Measurements from ENCODE around the gene GRM5. TPM values are rescaled to one million over a fixed set of nuclear protein-coding genes. Genes with fewer than 3 reads are reported as not detected.

GRM5 gene
- total RNA-seq, 1 donor from 2014 or later, result not detected

DNA sequence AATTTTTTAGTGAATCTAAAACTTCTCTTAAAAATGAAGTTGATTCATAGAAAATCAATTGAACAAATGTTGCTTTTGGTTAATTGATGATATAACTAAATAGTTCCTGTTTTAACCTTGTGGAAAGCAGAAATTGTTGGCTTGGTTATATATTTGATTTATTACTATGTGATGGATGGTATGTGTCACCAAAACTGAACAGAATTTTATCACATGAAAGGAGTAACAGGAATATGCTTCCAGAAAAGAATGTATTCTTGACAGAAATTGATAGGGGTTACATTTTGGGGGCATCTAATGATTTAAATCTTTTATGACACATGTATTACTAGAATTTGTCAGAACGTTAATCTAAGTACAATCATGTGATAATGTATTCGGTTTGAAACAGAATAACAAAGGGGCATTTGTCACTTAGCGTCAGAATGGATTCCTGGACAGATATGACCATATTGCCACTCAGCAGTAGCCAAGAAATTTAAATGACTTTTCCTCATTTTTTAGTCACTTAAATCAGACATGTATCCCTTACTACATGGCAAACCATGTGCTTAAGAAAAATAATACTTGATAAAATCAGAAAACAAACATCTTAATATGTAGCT is 295.2 kb downstream of the GRM5 start:
- Histone ChIP-seq H3K9me3 (ENCODE audit: control insufficient read depth in 3 of 3, low read length in 3 of 3) (no peaks in the 10 kb centered on the region), H3K27ac (ENCODE audit: low read depth, low read length) (no peak overlapping the region), H3K4me1 (ENCODE audit: control insufficient read depth in 3 of 3, insufficient read depth in 3 of 3, low read length in 3 of 3) (no peaks in the 10 kb centered on the region), H3K4me3 (ENCODE audit: low read length in 3 of 3) (no peak overlapping the region), H3K27me3 (ENCODE audit: control insufficient read depth in 3 of 3, insufficient read depth in 3 of 3, low read length in 3 of 3) (no peaks in the 10 kb centered on the region), H3K9ac (ENCODE audit: low read depth in 1 of 3, low read length in 3 of 3) (no peak overlapping the region), H3K36me3 (ENCODE audit: control insufficient read depth in 3 of 3, insufficient read depth in 3 of 3, low read length in 3 of 3) (no peaks in the 10 kb centered on the region)

DNA sequence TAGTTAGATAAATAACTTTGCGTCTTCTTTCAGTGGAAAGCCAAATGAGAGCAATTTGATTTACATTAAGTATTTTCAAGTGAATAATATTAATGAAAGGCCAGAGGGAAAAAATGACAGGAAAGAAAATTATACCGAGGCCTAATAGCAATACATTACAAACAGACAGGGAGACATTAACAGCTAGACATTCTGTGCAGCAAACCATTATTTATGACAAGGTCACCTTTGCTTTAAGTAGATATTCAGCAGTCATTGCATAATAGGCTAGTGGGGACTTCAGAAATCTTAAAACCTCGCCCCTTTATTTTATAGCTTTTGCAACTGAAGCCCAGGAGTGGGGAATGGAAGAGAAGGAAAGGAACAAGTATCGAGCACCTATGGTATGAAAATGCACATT is 321.6 kb downstream of the GRM5 start:
- no peak overlapping the region for H3K27ac ChIP-seq (ENCODE audit: low read depth, low read length)
- no peak overlapping the region for H3K9ac ChIP-seq (ENCODE audit: low read depth in 1 of 3, low read length in 3 of 3)
- no peaks in the 10 kb centered on the region for H3K9me3 ChIP-seq (ENCODE audit: control insufficient read depth in 3 of 3, low read length in 3 of 3)
- H3K4me3 ChIP-seq (ENCODE audit: low read length in 3 of 3), result no peak overlapping the region
- no peaks in the 10 kb centered on the region for H3K4me1 ChIP-seq (ENCODE audit: control insufficient read depth in 3 of 3, insufficient read depth in 3 of 3, low read length in 3 of 3)
- no peaks in the 10 kb centered on the region for H3K36me3 ChIP-seq (ENCODE audit: control insufficient read depth in 3 of 3, insufficient read depth in 3 of 3, low read length in 3 of 3)
- no peaks in the 10 kb centered on the region for H3K27me3 ChIP-seq (ENCODE audit: control insufficient read depth in 3 of 3, insufficient read depth in 3 of 3, low read length in 3 of 3)

DNA sequence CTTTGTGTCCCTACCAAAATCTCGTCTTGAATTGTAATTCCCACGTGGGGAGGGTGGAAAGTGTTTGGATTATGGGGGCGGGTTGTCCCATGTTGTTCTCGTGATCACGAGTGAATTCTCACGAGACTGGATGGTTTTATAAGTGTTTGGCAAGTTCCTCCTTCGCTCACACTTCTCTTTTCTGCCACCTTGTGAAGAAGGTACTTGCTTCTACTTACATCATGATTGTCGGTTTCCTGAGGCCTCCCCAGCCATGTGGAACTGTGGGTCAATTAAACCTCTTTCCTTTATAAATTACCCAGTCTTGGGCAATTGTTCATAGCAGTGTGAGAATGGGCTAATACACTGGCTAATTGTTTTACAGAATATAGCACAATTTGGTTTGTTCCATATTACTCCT is 326.3 kb downstream of the GRM5 start:
- H3K9me3 ChIP-seq (ENCODE audit: control insufficient read depth in 3 of 3, low read length in 3 of 3), result no peaks in the 10 kb centered on the region
- no peak overlapping the region for H3K27ac ChIP-seq (ENCODE audit: low read depth, low read length)
- no peaks in the 10 kb centered on the region for H3K4me1 ChIP-seq (ENCODE audit: control insufficient read depth in 3 of 3, insufficient read depth in 3 of 3, low read length in 3 of 3)
- H3K4me3 ChIP-seq (ENCODE audit: low read length in 3 of 3), result no peak overlapping the region
- H3K27me3 ChIP-seq (ENCODE audit: control insufficient read depth in 3 of 3, insufficient read depth in 3 of 3, low read length in 3 of 3), result no peaks in the 10 kb centered on the region
- no peak overlapping the region for H3K9ac ChIP-seq (ENCODE audit: low read depth in 1 of 3, low read length in 3 of 3)
- no peaks in the 10 kb centered on the region for H3K36me3 ChIP-seq (ENCODE audit: control insufficient read depth in 3 of 3, insufficient read depth in 3 of 3, low read length in 3 of 3)

DNA sequence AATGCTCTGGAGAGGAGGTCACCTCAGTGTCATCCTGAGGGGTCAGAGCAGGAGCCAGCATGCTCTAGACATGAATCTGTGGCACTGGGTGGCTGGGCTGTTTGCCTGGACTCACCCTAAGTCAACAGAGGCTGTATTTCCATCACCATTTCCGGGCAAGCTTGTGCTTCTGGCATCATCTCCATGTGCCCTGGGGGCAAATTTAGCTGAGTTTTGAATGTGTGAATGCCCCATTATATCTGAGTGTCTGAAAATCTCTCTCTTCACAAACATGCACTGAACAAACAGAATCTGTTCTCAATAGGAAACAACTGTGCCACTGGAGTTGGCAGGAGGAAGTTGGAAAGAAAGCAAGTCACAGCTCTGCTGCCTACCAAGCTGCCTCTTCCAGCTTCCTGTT is 356.2 kb downstream of the GRM5 start:
- Histone ChIP-seq H3K4me1 (ENCODE audit: control insufficient read depth in 3 of 3, insufficient read depth in 3 of 3, low read length in 3 of 3) (no peaks in the 10 kb centered on the region), H3K4me3 (ENCODE audit: low read length in 3 of 3) (no peak overlapping the region), H3K9ac (ENCODE audit: low read depth in 1 of 3, low read length in 3 of 3) (no peak overlapping the region), H3K27ac (ENCODE audit: low read depth, low read length) (no peak overlapping the region), H3K36me3 (ENCODE audit: control insufficient read depth in 3 of 3, insufficient read depth in 3 of 3, low read length in 3 of 3) (no peaks in the 10 kb centered on the region), H3K9me3 (ENCODE audit: control insufficient read depth in 3 of 3, low read length in 3 of 3) (no peaks in the 10 kb centered on the region), H3K27me3 (ENCODE audit: control insufficient read depth in 3 of 3, insufficient read depth in 3 of 3, low read length in 3 of 3) (no peaks in the 10 kb centered on the region)

DNA sequence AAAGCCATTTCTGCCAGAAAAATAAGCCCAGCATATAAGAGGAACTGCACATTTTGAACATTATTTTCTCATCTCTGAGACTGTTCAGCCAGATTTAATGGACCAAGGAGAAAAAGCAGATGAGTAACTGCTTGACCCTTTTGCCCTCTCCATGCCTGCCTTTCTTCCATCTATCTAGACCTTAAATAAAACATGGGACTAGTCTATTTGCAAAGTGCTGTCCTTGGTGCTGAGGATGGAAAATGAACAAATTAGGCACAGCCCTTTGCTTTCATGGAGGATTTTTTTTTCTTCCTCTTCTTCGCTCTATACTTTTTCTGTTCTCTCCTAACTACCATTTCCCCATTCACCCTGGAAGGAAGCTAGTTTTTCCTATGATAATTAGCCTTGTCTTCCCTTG is 361.3 kb downstream of the GRM5 start:
- Histone ChIP-seq H3K9ac (ENCODE audit: low read depth in 1 of 3, low read length in 3 of 3) (no peak overlapping the region), H3K4me3 (ENCODE audit: low read length in 3 of 3) (no peak overlapping the region), H3K27me3 (ENCODE audit: control insufficient read depth in 3 of 3, insufficient read depth in 3 of 3, low read length in 3 of 3) (no peaks in the 10 kb centered on the region), H3K9me3 (ENCODE audit: control insufficient read depth in 3 of 3, low read length in 3 of 3) (no peaks in the 10 kb centered on the region), H3K4me1 (ENCODE audit: control insufficient read depth in 3 of 3, insufficient read depth in 3 of 3, low read length in 3 of 3) (no peaks in the 10 kb centered on the region), H3K36me3 (ENCODE audit: control insufficient read depth in 3 of 3, insufficient read depth in 3 of 3, low read length in 3 of 3) (no peaks in the 10 kb centered on the region), H3K27ac (ENCODE audit: low read depth, low read length) (no peak overlapping the region)

DNA sequence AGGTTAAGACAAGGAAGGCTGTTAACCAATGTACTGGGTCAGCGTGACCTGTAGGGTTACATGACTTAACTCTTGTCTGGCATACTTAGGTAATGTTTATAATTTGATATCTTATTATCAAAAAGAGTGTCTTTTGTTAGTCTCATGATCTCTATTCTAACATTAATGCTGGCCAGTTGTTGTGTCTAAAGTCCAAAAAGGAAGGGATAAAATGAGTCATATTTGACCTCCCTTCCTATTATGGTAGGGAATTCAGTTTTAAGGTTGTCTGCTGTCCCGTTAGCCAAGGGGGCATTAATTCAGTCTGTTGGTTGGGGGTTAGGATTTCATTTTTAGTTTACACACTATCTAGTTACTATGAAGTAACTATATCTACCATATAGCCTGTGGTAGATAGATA is 364.0 kb downstream of the GRM5 start:
- Histone ChIP-seq H3K9ac (ENCODE audit: low read depth in 1 of 3, low read length in 3 of 3) (no peak overlapping the region), H3K9me3 (ENCODE audit: control insufficient read depth in 3 of 3, low read length in 3 of 3) (no peaks in the 10 kb centered on the region), H3K27me3 (ENCODE audit: control insufficient read depth in 3 of 3, insufficient read depth in 3 of 3, low read length in 3 of 3) (no peaks in the 10 kb centered on the region), H3K4me3 (ENCODE audit: low read length in 3 of 3) (no peak overlapping the region), H3K4me1 (ENCODE audit: control insufficient read depth in 3 of 3, insufficient read depth in 3 of 3, low read length in 3 of 3) (no peaks in the 10 kb centered on the region), H3K36me3 (ENCODE audit: control insufficient read depth in 3 of 3, insufficient read depth in 3 of 3, low read length in 3 of 3) (no peaks in the 10 kb centered on the region), H3K27ac (ENCODE audit: low read depth, low read length) (no peak overlapping the region)

DNA sequence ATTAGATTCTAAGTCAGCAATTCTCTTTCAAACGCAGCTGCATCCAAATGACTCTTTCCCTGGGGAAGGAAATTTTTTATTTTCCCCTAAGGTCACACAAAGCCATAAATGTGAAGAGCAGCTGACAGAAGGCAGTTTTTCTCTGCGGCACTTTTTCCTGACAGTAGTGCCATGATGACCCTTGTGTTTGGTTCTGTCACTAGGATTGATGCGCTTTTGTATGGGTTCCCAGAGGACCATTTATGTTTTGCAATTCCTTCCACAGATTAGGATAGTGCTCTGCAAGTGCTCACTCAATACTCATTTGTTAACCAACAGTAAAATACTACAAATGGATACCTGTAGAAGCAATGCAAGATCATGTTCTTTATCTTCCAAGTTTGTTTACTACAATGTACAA is 368.6 kb downstream of the GRM5 start:
- Histone ChIP-seq H3K27ac (ENCODE audit: low read depth, low read length) (no peak overlapping the region), H3K9ac (ENCODE audit: low read depth in 1 of 3, low read length in 3 of 3) (no peak overlapping the region), H3K4me1 (ENCODE audit: control insufficient read depth in 3 of 3, insufficient read depth in 3 of 3, low read length in 3 of 3) (no peaks in the 10 kb centered on the region), H3K27me3 (ENCODE audit: control insufficient read depth in 3 of 3, insufficient read depth in 3 of 3, low read length in 3 of 3) (no peaks in the 10 kb centered on the region), H3K9me3 (ENCODE audit: control insufficient read depth in 3 of 3, low read length in 3 of 3) (no peaks in the 10 kb centered on the region), H3K4me3 (ENCODE audit: low read length in 3 of 3) (no peak overlapping the region), H3K36me3 (ENCODE audit: control insufficient read depth in 3 of 3, insufficient read depth in 3 of 3, low read length in 3 of 3) (no peaks in the 10 kb centered on the region)

DNA sequence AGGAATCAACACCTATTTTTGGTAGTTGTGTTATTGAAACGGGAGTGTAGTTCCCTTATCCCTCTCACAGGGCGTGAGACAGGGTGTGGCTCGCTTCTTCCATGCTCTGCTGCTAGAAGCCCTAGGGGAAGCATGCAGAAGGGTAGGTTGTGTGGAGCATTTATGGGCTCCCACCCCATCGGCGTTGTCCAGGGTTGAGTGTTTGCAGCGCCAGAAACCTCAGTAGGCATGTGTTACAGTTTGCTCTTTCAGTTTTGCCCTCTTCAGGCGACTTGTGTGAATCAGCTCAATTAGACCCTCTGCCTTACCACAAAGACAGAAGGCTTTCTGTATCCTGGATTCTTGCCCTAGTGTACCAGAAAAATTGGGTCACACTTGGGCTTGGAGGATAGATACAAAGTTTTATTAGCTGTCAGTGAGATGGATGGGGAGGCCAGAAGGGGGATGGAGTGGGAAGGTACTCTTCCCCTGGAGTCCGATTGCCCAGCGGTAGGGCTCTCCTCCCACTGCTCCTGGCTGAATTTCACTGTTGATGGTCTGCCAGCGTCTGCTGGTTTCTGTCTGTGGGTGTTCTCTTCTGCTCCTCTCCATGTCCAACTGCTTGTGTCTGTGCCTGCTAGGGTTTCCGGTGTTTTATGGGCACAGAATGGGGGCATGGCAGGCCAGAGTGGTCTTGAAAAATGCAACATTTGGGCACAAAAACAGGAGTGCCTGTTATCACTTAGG is 369.9 kb downstream of the GRM5 start:
- no peaks in the 10 kb centered on the region for H3K4me1 ChIP-seq (ENCODE audit: control insufficient read depth in 3 of 3, insufficient read depth in 3 of 3, low read length in 3 of 3)
- H3K4me3 ChIP-seq (ENCODE audit: low read length in 3 of 3), result no peak overlapping the region
- no peak overlapping the region for H3K27ac ChIP-seq (ENCODE audit: low read depth, low read length)
- H3K27me3 ChIP-seq (ENCODE audit: control insufficient read depth in 3 of 3, insufficient read depth in 3 of 3, low read length in 3 of 3), result no peaks in the 10 kb centered on the region
- no peaks in the 10 kb centered on the region for H3K9me3 ChIP-seq (ENCODE audit: control insufficient read depth in 3 of 3, low read length in 3 of 3)
- no peak overlapping the region for H3K9ac ChIP-seq (ENCODE audit: low read depth in 1 of 3, low read length in 3 of 3)
- no peaks in the 10 kb centered on the region for H3K36me3 ChIP-seq (ENCODE audit: control insufficient read depth in 3 of 3, insufficient read depth in 3 of 3, low read length in 3 of 3)

DNA sequence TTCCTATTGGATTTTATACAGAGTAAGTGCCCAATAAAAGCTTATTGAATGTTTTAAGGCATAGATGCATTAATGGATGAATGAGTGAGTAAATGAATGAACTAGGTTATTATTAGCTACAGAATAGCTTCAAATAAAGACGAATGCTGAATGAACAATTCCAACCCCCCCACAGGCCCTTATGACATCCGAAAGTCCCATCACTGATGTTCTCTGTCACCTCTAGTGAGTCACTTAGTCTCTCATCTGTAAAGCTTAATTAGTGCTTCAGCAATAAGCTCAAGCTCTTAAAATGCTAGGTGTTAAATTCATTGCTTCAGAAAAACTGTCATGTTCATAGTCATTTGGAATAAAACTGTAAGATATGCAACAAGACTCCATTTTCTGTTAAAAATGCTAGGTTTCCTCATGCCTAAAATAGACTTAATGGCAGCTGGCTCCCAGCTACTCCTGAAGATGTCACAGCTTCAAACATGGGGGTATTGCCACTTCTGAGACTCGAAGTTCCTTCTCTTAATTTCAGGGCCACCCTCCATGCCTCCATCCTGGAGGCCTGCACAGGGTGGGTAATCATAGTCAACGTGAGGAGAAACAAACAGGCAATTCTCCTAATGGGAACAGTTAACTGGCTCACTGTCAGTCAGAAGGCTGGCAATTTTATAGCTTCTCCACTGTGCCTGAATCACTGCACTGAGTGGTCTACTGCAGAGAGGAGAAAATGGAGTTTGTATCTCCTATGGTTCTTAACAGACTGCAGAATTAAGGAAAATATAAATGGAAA is 373.3 kb downstream of the GRM5 start:
- Histone ChIP-seq H3K27me3 (ENCODE audit: control insufficient read depth in 3 of 3, insufficient read depth in 3 of 3, low read length in 3 of 3) (no peaks in the 10 kb centered on the region), H3K36me3 (ENCODE audit: control insufficient read depth in 3 of 3, insufficient read depth in 3 of 3, low read length in 3 of 3) (no peaks in the 10 kb centered on the region), H3K9me3 (ENCODE audit: control insufficient read depth in 3 of 3, low read length in 3 of 3) (no peaks in the 10 kb centered on the region), H3K27ac (ENCODE audit: low read depth, low read length) (no peak overlapping the region), H3K9ac (ENCODE audit: low read depth in 1 of 3, low read length in 3 of 3) (no peak overlapping the region), H3K4me1 (ENCODE audit: control insufficient read depth in 3 of 3, insufficient read depth in 3 of 3, low read length in 3 of 3) (no peaks in the 10 kb centered on the region), H3K4me3 (ENCODE audit: low read length in 3 of 3) (no peak overlapping the region)

DNA sequence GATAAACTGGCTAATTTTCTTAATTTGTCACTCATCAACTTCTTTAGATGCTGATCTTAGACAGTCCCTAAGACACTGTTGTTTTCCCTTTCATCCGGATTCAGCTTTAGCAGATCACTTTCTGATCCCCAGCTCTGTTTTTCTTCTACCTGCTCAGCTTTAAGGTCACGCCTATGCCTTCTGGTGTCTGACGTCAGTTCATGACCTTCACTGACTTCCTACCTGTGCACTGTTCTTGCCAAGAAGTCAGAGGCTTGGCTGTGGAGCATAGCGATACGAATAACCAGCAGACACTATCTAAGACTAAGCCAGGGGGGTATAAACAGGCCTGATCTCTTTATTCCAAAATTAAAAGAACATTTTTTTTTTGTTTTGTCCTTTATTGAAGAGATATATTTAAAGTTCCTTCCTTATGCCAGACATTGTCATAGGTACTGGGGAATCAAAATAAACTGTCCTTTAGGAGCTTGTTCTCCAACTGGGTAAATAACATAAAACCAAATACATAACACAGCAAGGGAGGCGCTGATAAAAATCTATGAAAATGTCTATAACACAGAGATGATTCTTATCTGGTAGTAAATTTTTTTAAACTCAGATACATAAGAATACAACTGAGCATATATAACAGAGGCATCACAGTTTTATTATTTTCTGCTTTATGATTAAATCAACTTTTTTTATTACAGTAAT is 376.1 kb downstream of the GRM5 start:
- H3K27ac ChIP-seq (ENCODE audit: low read depth, low read length), result no peak overlapping the region
- no peaks in the 10 kb centered on the region for H3K9me3 ChIP-seq (ENCODE audit: control insufficient read depth in 3 of 3, low read length in 3 of 3)
- H3K9ac ChIP-seq (ENCODE audit: low read depth in 1 of 3, low read length in 3 of 3), result no peak overlapping the region
- no peaks in the 10 kb centered on the region for H3K36me3 ChIP-seq (ENCODE audit: control insufficient read depth in 3 of 3, insufficient read depth in 3 of 3, low read length in 3 of 3)
- no peak overlapping the region for H3K4me3 ChIP-seq (ENCODE audit: low read length in 3 of 3)
- H3K27me3 ChIP-seq (ENCODE audit: control insufficient read depth in 3 of 3, insufficient read depth in 3 of 3, low read length in 3 of 3), result no peaks in the 10 kb centered on the region
- no peaks in the 10 kb centered on the region for H3K4me1 ChIP-seq (ENCODE audit: control insufficient read depth in 3 of 3, insufficient read depth in 3 of 3, low read length in 3 of 3)
